IMR-90 (cell line): Measurements from ENCODE around the gene SLX4.

Source experiments
- CTCF ChIP-seq: conservative IDR thresholded peaks from 2 replicates; pipeline ENCODE4 v1.5.1; 2012; ENCODE audit warnings: mild to moderate bottlenecking, low read depth, low read length, improper control_type of control experiment
- POLR2A ChIP-seq: IDR thresholded peaks from 2 replicates; pipeline ENCODE4 v1.6.1; 2012; ENCODE audit warnings: mild to moderate bottlenecking, low read depth, low read length
- SMC3 ChIP-seq: fragments of 150-350 bp; IDR thresholded peaks from 2 replicates; pipeline ENCODE4 v1.6.1; 2016; ENCODE audit warnings: low read depth, mild to moderate bottlenecking, antibody characterized with exemption, low read length, moderate library complexity

GRCh38 chr16:3651461-3652372 is 40.3 kb upstream of the SLX4 start:
- no peak for TF ChIP-seq CTCF
- no peak for TF ChIP-seq POLR2A
- no peak for TF ChIP-seq SMC3
